ENCODE measurements around the gene AKT3.

AKT3 gene

GRCh38 chr1:243447347-243447746, 402.7 kb downstream of the AKT3 start:
- H3K4me3 ChIP-seq (replicated peaks in 1 of 2; ENCODE audit: low read depth in 2 of 2, low read length in 2 of 2), result no peak overlapping the region
- DNase-seq (ENCODE audit: low read depth in 2 of 2), result peak; percentile 73 to 83
- TF ChIP-seq, protein P1, sequence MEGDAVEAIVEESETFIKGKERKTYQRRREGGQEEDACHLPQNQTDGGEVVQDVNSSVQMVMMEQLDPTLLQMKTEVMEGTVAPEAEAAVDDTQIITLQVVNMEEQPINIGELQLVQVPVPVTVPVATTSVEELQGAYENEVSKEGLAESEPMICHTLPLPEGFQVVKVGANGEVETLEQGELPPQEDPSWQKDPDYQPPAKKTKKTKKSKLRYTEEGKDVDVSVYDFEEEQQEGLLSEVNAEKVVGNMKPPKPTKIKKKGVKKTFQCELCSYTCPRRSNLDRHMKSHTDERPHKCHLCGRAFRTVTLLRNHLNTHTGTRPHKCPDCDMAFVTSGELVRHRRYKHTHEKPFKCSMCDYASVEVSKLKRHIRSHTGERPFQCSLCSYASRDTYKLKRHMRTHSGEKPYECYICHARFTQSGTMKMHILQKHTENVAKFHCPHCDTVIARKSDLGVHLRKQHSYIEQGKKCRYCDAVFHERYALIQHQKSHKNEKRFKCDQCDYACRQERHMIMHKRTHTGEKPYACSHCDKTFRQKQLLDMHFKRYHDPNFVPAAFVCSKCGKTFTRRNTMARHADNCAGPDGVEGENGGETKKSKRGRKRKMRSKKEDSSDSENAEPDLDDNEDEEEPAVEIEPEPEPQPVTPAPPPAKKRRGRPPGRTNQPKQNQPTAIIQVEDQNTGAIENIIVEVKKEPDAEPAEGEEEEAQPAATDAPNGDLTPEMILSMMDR (IDR thresholded peaks at IDR 0.05; ENCODE audit: low read depth, low read length), result no peak

GRCh38 chr1:243443557-243443956, 406.5 kb downstream of the AKT3 start:
- TF ChIP-seq, protein P1 (IDR thresholded peaks at IDR 0.05; ENCODE audit: low read depth, low read length), result no peak
- no peak overlapping the region for H3K4me3 ChIP-seq (replicated peaks in 1 of 2; ENCODE audit: low read depth in 2 of 2, low read length in 2 of 2)
- DNase-seq (ENCODE audit: low read depth in 2 of 2), result no peak

GRCh38 chr1:243441601-243442000, 408.4 kb downstream of the AKT3 start:
- TF ChIP-seq, protein P1 (IDR thresholded peaks at IDR 0.05; ENCODE audit: low read depth, low read length), result no peak
- H3K4me3 ChIP-seq (replicated peaks in 1 of 2; ENCODE audit: low read depth in 2 of 2, low read length in 2 of 2), result no peak overlapping the region
- no peak for DNase-seq (ENCODE audit: low read depth in 2 of 2)

DNA sequence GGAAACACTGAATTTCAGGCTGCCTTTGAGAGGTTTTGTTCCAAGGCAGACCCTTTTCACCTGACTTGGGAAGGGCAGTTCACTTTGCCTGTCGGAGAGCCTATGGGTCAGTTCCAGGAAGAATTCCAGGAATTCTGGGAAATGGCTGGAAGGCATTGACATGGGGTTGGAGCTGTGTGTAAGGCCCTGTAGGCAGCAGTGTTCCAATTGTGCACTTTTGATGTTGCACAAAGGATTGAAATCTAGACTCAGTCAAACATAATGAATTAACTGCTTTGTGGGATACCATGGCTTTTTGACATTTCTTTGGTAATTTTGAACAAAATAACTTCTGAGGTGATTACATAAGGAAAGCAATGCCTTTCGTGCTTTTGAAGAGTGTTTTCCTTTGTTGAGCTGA, 409.6 kb downstream of the AKT3 start:
- no peak overlapping the region for H3K4me3 ChIP-seq (replicated peaks in 1 of 2; ENCODE audit: low read depth in 2 of 2, low read length in 2 of 2)
- TF ChIP-seq, protein P1 (IDR thresholded peaks at IDR 0.05; ENCODE audit: low read depth, low read length), result no peak
- DNase-seq (ENCODE audit: low read depth in 2 of 2), result no peak

- H3K4me3 ChIP-seq (replicated peaks in 1 of 2; ENCODE audit: low read depth in 2 of 2, low read length in 2 of 2), result no peak overlapping the region
- DNase-seq (ENCODE audit: low read depth in 2 of 2), result no peak
- TF ChIP-seq, protein P1 (IDR thresholded peaks at IDR 0.05; ENCODE audit: low read depth, low read length), result no peak
These were observed 411.2 kb downstream of the AKT3 start for GRCh38 chr1:243438815-243439214.
